Measurements from ENCODE around the gene SSU72. TPM values are rescaled to one million over a fixed set of nuclear protein-coding genes. Genes with fewer than 3 reads are reported as not detected.
A peak's percentile ranks its signal among the peaks of the same experiment; 100 is the strongest.
"Not testable (repeated sequence)": the region's sequence is repeated elsewhere in the genome, so short reads cannot be mapped to it uniquely, and the experiment has no call there.

The SSU72 gene
- total RNA-seq, 4 donors from 2014 or later, result 96.4 to 163 (median 123) TPM

DNA sequence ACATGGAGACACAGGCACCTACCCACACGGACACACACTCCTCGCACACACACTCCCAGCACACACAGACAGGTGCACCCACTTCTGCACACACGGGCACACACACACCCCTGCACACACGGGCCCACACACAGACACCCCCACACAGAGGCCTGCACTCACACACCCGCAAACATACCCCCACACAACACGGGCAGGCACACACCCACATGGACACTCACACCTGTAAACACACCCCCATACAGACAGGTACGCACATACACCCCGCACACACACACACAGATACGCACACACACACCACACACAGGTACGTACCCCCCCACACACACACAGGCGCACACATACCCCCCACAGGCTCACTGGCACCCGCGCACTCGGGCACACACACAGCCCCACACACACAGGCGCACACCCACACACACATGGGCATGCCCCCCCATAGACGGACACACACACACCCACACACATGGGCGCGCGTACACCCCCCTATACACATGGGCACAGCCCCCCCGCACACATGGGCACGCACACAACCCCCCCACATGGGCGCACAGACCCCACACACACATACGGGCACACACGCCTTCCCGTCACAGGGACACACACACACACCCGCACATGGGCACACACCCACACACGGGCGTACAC, 56.6 kb downstream of the SSU72 start:
- no peak for DNase-seq (ENCODE audit: low spot score in 2 of 2)
- WGBS, 2 donors, result 93% methylated on average over 24 to 27 of the region's 28 CpGs
- H3K4me3 ChIP-seq (ENCODE audit: low read depth, poor library complexity, severe bottlenecking), result no peak overlapping the region
- TF ChIP-seq CTCF (IDR thresholded peaks at IDR 0.05) (no peak), POLR2A (IDR thresholded peaks at IDR 0.05) (no peak)
- intact Hi-C loops (cut with DNase I; ENCODE audit: low total_unique reads), result no loop called here

GRCh38 chr1:1516923-1517322, 57.7 kb downstream of the SSU72 start:
- WGBS, 2 donors, result 91 to 92% methylated on average over 2 to 12 of the region's 14 CpGs
- not testable (repeated sequence) for H3K4me3 ChIP-seq (ENCODE audit: low read depth, poor library complexity, severe bottlenecking)

DNA sequence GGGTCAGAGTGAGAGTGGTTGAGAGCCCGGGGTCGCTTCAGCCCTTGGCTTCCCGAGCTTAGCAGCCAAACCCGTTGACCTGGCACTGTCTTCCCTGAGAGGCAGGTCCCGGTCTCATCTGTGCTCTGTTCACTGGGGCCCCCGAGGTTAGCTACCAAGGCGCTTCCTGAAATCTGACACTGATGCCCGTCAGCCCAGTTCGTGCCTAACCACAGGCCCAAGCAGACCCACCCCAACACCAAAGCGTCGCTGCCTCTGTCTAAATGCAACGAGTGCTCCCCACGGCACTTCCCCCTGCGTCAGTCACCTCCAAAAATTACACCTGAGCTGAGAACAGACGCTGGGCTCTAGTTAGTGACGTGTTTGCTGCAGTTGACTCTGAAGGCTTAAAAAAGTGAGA, 60.3 kb downstream of the SSU72 start:
- H3K4me3 ChIP-seq (ENCODE audit: low read depth, poor library complexity, severe bottlenecking); DNase-seq (ENCODE audit: low spot score in 2 of 2); intact Hi-C loops (cut with DNase I; ENCODE audit: low total_unique reads): not testable (repeated sequence)
- WGBS, 2 donors, result 70 to 88% methylated on average over 10 to 16 of the region's 16 CpGs

More at GRCh38 chr1:1516923-1517322, 57.7 kb downstream of the SSU72 start:
- intact Hi-C loops (cut with DNase I; ENCODE audit: low total_unique reads); DNase-seq (ENCODE audit: low spot score in 2 of 2): not testable (repeated sequence)

DNA sequence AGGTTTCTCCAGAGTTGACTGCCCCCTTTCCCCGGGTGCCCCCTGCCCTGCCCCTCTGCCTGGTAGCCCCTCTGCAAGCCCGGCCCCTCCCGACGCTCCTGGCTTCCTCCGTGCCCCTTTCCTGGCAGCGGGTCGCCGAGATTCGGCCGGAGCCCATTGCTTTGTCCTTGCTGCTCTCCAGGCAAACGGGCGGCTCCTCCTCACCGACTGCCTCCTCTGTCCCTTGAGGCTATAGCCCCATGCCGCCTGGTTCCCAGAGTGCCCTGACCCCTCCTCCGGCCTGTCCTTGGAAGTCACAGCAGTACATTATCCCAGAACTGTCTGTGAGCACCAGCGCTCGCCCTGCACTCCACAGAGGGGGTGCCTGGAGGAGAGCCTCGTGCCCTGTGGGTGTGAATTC, 61.0 kb downstream of the SSU72 start:
- intact Hi-C loops (cut with DNase I; ENCODE audit: low total_unique reads); H3K4me3 ChIP-seq (ENCODE audit: low read depth, poor library complexity, severe bottlenecking); DNase-seq (ENCODE audit: low spot score in 2 of 2): not testable (repeated sequence)
- 63 to 64% methylated on average over 9 to 10 of the region's 18 CpGs for WGBS, 2 donors

DNA sequence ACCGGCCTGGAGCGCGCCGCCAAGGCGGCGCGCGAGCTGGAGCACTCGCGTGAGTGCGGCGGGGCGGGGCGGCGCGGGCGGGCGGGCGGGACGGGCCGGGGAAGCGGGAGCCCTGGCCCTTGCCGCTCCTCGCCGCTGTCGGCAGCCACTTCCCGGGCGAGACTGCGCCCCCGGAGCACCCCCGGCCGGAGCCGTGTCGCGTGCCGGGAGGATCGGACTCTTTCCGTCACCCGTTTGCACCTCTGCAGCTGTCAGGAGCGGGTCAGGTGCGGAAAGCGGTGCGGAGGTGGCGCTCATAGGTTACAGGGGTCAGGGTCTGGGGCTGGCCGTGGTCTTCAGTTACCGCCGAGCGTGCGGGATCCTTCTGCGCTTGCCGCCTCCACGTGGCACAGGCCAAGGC, 62.2 kb downstream of the SSU72 start:
- intact Hi-C loops (cut with DNase I; ENCODE audit: low total_unique reads); DNase-seq (ENCODE audit: low spot score in 2 of 2): not testable (repeated sequence)
- WGBS, 2 donors, result 1% methylated on average over 17 of the region's 52 CpGs; no CpG with 5 or more reads in 1 of the 2 donors
- H3K4me3 ChIP-seq (ENCODE audit: low read depth, poor library complexity, severe bottlenecking), result peak overlapping the region; percentile 39

DNA sequence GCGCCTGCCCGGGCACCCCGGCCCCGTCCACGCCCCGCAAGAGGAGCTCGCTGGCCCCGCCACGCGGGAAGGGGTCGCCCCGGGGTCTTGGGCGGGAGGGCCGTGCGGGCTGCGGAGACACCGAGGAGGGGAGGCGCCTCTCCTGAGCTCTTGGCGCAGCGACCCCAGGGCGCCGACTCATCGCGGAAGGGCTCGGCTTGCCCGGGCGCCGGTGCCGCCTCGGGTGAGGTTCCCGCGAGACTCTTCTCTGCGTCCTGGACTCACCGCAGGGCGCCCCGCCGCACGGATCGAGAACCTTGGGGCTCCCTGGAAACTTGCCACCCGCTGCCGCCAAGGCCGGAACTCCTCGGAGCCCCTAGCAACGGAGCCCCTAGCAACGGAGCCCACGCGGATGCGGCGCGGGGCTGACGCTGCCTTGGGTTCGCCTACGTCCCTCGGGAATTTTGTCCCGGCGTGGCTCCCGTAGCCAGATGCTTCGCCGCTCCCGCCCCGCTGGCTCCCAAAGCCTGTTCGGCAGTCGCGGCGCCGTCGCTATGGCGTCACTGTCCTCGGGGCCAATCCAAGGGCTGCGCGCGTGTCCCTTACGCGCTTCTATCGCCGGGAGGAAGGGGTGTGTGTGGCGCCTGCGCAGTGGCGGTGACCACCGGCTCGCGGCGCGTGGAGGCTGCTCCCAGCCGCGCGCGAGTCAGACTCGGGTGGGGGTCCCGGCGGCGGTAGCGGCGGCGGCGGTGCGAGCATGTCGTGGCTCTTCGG, 63.0 kb downstream of the SSU72 start, which contains the start of gene ATAD3A:
Gene ATAD3A (plus strand): TSS at position 630 of the 753 bp plus-strand sequence. CDS start 107 bp downstream, at position 737.
- DNase-seq (ENCODE audit: low spot score in 2 of 2), result peak; percentile 97 to 100
- intact Hi-C loops (cut with DNase I; ENCODE audit: low total_unique reads), result no loop called here
- peak within 1 kb of the TSS; percentile 39 for H3K4me3 ChIP-seq (ENCODE audit: low read depth, poor library complexity, severe bottlenecking)
- no peak for TF ChIP-seq CTCF (IDR thresholded peaks at IDR 0.05)
- no peak for TF ChIP-seq POLR2A (IDR thresholded peaks at IDR 0.05)
- 1% methylated on average over 17 to 47 of the region's 99 CpGs for WGBS, 2 donors

DNA sequence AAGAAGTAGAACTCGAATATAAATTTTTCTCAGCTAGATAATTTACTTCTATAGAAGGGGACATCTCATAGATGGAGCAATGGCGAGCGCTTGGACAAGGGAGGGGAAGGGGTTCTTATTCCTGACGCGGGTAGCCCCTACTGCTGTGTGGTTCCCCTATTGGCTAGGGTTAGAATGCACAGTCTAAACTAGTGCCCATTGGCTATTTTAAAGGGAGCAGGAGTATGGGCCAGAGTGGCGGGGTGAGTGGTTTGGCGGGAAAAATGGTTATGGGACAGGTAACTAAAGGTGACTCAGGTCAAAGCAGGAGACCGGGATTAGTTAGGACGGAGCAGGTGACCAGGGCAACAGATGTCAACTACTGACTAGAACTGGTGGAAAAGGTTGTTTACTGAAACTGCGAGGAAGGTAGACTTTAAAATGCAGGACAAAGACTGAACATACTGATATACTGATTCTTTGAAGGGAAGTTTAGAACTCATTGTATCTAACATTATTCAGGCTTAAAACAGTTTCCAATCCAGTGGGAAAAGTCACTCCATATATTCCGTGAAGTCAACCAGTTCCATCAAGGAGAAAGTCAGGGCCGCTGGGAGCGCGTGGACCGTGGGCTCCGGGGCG, 63.6 kb downstream of the SSU72 start:
- 13 to 29% methylated on average over 12 to 17 of the region's 17 CpGs for WGBS, 2 donors
- TF ChIP-seq POLR2A (IDR thresholded peaks at IDR 0.05) (no peak), CTCF (IDR thresholded peaks at IDR 0.05) (no peak)
- DNase-seq (ENCODE audit: low spot score in 2 of 2), result no peak
- H3K4me3 ChIP-seq (ENCODE audit: low read depth, poor library complexity, severe bottlenecking), result peak overlapping the region; percentile 39
- intact Hi-C loops (cut with DNase I; ENCODE audit: low total_unique reads), result no loop called here

DNA sequence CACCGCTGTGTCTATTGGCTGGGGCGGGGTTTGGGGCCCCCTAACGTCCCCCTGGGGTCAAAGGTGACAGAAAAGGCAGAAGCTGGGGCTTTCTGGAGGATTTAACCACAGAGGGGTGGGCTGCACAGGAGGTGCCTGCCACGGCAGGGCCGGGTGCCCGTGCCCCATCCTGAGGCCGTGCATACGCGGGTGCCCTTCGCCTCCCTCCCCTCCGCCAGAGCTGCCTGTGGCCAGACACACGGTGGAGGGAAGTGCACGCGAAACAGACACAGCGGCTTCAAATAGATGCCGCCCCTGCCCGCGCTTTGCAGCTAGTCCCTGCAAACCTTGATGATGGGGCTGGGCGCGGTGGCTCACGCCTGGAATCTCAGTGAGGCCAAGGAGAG, 65.2 kb downstream of the SSU72 start:
- intact Hi-C loops (cut with DNase I; ENCODE audit: low total_unique reads); DNase-seq (ENCODE audit: low spot score in 2 of 2); H3K4me3 ChIP-seq (ENCODE audit: low read depth, poor library complexity, severe bottlenecking): not testable (repeated sequence)
- 78 to 86% methylated on average over 6 to 21 of the region's 21 CpGs for WGBS, 2 donors

DNA sequence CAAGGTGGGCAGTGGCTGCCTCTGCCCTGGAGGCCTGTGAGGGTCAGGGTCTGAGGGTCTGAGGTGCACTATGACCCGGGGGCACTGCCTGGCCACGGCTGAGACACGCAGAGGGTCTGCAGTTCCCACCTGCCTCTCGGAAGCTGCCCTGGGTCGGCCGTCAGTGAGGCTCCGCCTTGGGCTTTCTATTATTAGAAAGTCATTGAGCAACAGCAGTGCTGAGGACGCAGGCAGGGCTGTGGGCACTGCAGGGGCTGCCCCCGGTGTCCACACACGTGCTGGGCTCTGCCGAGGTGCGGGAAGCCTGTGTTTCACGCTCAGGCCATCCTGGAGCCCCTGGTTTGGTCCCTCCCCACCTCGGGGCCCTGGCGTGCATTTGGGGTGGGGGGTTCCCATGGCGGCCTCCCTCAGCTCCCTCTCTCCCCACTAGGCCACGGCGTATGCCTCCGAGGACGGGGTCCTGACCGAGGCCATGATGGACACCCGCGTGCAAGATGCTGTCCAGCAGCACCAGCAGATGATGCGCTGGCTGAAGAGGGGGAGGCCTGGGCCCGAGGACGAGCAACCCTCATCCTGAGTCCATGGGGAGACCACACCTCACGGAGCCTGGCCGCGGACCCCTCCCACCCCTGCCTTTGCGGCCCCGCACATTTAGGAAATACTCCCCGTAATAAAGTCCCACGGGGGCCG, 65.7 kb downstream of the SSU72 start:
- H3K4me3 ChIP-seq (ENCODE audit: low read depth, poor library complexity, severe bottlenecking); DNase-seq (ENCODE audit: low spot score in 2 of 2); intact Hi-C loops (cut with DNase I; ENCODE audit: low total_unique reads): not testable (repeated sequence)
- 87 to 97% methylated on average over 7 to 28 of the region's 34 CpGs for WGBS, 2 donors
